Stimulated activated naive CD4-positive, alpha-beta T cell treated with Interleukin-2 at 50 U/mL for 16 hours (primary cell): Measurements from ENCODE around the gene CASQ2.

Experiments used
- DNase-seq: peaks from one replicate; lab custom pipeline; 2025; lab: John Stamatoyannopoulos, UW

Gene CASQ2

DNA sequence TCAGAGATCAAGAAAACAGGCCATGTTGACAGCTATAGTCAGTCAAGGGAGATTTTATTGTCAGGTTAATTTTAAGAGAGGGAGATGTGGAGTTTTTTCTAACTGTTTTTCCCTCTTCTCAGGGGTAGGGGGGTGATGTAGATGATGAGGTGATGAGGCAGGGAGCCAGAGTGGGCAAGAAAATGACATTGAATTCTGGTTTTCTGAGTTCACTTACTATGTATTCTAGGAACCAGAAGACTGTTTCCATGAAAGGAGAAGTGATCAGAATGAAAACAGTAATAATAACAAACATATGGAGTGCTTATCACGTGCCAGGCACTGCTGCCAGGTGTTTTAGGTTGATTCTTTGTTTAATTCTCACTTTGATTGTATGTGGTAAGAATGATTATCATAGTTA, 40.2 kb downstream of the CASQ2 start:
- no peak for DNase-seq

DNA sequence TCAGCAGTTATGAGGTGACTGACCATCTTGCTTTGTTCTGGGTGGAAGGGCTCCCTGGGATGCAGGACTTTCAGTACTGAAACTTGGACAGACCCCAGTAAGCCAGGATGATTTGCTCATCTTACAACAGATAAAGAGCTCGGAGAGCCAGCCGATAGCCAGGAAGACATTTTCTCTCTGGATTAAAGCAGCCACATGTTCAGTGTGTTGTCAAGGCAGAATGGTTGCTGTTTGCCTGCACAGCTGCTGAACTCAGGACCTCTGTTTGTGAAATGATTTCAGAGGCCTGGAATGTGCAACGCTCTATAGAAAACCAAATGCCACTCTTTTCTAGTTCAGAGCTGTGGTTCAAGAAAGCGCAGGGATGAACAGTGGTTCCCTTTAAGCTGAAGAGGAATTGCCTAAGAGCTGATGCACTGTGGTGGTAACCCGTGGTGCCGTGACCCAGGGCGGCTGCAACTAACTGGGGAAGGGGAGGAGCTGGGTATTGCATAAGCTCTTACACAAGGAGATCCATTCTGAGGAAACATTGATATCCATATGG, 40.7 kb downstream of the CASQ2 start:
- no peak for DNase-seq

DNA sequence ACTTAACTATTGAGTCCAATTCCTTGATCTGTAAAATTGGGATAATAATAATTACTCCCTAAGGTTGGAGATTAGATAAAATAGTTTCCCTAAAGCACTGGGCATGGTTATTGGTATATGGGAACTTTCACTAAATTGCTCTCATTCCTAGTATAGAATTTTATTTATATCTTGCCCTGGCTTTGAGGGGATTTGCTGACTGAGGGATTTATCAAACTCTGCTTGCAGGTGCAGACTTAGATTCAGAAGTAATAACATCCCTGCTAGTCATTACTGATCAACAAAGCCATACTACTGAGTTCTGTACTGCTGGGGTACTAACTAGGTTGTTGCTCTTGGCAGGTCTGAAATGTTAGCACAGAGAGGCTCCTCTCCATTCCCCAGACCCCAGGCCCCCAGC, 41.9 kb downstream of the CASQ2 start:
- no peak for DNase-seq

GRCh38 chr1:115726161-115726560, 42.4 kb downstream of the CASQ2 start:
- DNase-seq, result no peak

DNA sequence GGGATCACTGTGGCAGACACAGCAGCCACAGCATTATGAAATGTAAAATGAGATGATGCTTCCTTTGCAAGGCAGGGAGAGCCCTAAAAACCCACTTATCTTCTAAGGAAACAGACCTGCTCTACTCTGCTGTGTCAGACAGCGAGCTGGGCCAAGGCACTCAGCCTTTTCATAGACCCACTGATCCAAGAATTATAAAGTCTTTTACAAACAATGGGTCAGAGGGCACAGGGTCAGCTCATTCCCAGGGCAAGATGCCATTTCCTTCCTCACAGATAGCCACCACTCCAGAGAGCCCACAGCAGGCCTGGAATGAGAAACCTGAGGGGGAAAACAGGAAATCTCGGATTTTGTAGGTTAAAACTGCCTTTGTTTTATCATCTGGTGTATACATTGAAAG, 42.9 kb downstream of the CASQ2 start:
- DNase-seq, result no peak

DNA sequence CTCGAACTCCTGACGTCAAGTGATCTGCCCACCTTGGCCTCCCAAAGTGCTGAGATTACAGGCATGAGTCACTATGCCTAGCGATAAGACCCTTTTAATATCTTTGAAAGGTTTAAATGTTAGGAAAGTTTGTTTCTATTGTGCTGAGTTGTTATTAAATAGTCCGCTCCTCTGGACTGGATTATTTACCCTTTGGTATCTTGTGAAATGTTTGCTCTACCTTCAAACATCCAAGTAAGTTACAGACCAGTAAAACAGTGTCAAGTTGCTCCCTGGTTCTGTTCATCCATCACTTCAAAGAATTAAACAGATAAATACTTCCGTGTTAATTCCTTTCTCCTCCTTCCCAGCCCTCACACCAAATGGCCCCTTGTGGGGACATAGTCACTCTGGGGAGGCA, 44.8 kb downstream of the CASQ2 start:
- no peak for DNase-seq

DNA sequence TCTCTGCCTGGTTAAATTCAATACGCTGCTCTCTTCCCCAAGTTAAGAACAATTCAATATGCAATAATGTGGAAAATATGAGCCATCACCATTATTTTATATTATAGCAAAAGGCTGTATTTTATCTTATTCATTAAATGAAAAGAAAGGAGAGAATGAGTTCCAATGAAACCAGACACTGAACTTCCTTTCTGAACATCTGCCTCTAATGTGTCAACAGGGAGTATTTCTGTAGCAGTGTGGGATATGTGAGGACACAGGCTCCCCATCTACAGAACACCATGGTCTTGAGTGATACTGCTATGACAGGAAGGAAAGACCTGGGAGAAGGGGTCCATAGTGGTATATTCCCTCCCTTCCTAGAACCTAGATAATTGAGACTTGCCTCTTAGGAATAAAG, 46.3 kb downstream of the CASQ2 start:
- no peak for DNase-seq

- DNase-seq, result no peak
Measured at GRCh38 chr1:115719285-115719684, 49.2 kb downstream of the CASQ2 start.

- DNase-seq, result no peak
Measured at GRCh38 chr1:115718011-115718754, 50.3 kb downstream of the CASQ2 start.

- no peak for DNase-seq
Measured at GRCh38 chr1:115717541-115717940, 51.0 kb downstream of the CASQ2 start.

- DNase-seq, result no peak
Measured at GRCh38 chr1:115714572-115715141, 53.9 kb downstream of the CASQ2 start.

DNA sequence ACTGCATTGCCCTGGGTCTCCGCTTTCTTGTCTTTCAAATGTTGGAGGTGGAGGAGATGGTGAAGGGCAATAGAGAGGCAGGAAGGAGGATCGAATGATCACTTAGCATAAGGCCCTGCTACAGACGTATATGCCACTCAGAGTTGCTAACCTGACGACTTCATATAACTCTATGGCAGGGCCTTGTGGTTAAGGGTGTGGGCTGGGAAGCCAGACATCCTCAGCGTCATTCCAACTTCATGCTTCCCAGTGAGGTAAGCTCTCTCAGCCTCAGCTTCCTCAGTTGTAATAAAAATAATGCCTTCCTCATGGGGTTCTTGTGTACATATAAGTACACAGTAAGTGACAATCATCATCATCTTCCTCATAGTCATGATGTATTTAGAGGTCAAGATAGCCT, 54.6 kb downstream of the CASQ2 start:
- no peak for DNase-seq

- no peak for DNase-seq
Measured at GRCh38 chr1:115712911-115713609, 55.5 kb downstream of the CASQ2 start.

DNA sequence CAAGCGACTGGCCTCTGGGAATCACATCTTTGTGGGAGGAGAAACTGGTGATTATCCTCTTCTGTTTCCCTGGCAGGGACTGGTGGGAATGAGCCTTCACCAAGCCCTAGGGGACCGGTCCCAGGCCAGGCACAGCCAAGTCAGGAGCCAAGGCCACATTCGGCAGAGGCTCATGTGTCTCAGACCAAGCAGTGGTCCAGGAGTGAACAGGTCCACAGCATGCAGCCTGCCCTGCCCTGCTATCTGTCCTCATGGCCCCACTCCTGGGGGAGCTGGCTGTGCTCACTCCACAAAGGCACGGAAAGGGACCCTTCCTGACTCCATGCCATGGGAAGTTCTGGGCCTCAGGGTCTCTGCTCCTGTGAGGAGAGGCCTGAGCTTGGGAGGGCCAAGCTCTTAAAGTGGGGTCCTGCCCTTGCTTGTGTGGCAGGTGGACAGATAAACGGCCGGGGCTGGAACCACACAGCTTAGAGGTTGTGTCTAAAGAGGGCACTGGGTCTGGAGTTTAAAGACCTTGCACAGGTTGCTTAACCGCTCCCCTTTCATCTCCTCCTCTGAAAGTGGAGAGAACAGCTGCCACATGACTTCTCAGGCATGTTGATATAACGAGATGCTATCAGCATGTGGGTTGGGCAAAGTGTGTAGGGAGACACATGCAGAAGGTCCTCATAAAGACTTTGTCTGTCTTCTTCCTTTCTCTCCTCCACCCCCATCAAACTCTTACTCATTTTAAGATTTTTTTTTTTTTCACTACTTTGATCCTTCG, 57.5 kb downstream of the CASQ2 start:
- DNase-seq, result no peak

- DNase-seq, result no peak
Measured at GRCh38 chr1:115706587-115707425, 61.7 kb downstream of the CASQ2 start.

DNA sequence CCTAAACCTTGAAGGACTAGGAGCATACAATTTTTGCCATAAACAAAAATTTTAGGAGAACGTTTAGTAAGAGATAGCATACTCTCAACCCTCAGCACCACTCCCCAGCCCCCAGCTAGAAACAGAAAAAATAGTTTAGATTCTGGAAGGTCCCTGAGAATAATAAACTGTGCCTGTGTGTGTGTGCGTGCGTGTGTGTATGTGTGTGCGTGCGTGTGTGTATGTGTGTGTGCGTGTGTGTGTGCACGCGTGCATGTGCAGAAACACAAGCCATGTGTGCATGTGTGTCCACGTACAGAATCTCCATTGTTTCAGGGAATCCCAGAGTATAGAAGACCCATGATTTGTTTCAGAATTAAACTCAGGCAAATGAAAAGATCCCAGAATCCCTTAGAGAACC, 62.6 kb downstream of the CASQ2 start:
- no peak for DNase-seq

DNA sequence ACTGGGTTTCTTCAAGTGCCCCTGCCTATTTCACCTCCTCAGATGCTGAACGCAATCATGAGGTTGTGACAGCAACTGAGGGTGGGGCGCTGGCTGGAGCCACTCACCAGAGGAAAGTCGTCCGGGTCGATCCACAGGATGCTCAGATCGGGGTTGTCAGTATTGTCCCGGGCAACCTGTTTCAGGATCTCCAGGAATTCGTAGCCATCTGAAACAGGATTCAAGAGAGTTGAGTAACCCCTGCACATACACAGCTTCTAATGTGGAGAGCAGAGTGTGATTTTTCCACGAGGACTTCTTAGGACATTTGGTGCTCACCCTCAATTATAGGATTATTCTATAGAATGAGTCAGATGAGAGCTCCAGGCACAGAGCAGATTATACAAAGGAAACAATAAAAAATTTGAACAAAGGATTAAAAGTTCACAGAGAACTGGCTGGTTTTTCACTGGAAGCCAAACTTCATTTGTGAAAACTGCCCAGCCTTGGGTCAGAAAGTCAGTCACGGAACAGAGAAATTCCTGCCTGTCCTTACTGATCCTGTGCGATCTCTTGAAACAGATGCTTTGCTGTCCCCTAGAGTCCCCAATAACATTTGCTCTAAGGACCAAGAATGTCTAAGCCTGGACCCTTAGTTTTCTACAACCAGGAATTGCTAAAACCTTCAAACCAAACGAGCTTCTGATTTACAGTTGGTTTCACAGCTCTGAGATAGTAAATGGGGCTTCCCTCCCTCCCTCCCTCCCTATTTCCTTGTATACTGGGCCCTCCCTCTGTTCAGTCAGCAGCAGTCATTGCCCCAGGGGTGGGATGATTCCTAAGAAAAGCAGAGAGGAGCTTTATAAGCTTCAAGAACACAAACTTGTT, 63.2 kb downstream of the CASQ2 start:
- no peak for DNase-seq

- DNase-seq, result no peak
Measured at GRCh38 chr1:115702959-115703358, 65.6 kb downstream of the CASQ2 start.

GRCh38 chr1:115701090-115701489, 67.4 kb downstream of the CASQ2 start:
- no peak for DNase-seq

DNA sequence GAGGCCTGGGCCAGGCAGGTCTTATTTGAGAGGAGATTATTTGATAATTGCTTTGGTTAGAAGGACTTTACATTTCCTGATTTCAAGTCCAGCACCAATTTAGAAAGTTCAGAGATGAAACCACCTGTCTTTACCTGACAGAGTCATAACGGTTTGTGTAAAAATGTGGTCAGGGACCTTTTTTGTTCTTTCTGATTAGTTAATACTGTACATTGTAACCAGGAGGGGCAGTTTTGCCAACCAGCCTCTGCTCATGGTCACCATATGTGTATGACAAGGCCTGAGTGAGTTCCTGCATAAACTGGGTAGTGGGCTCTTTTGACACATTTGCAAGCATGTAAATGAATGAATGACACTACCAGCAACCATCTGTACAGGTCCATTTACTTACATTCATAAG, 70.9 kb downstream of the CASQ2 start:
- no peak for DNase-seq

GRCh38 chr1:115694805-115695204, 73.7 kb downstream of the CASQ2 start:
- no peak for DNase-seq
